Activated T-helper 1 cell treated with anti-CD3 and anti-CD28 coated beads, Interleukin-12 subunit alpha, Interleukin-12 subunit beta, Interleukin-2, Interleukin-4 antibody, amounts not matched to agents 30 ng/mL and 10 ng/mL and 1 ng/mL, durations not matched to agents 14 hours and 24 hours and 36 hours (primary cell): Measurements from ENCODE around the gene CAMK2B. TPM values are rescaled to one million over a fixed set of nuclear protein-coding genes. Genes with fewer than 3 reads are reported as not detected.
"Not testable (repeated sequence)": the region's sequence is repeated elsewhere in the genome, so short reads cannot be mapped to it uniquely, and the experiment has no call there.

Experiments used
- DNase-seq: peaks from one replicate; pipeline ENCODE4 v3.0.0; 2021; ENCODE audit warnings: low spot score
- H3K27ac Mint-ChIP-seq: one replicate; pipeline ENCODE4 v1.8.0; 2021; ENCODE audit warnings: mild to moderate bottlenecking, mixed read lengths
- H3K27me3 Mint-ChIP-seq: one replicate; pipeline ENCODE4 v1.8.0; 2022; ENCODE audit warnings: mild to moderate bottlenecking, moderate library complexity, mixed read lengths; ENCODE audit not compliant: insufficient read depth
- H3K36me3 Mint-ChIP-seq: one replicate; pipeline ENCODE4 v1.8.0; 2021; ENCODE audit warnings: low read depth, mixed read lengths
- H3K4me1 Mint-ChIP-seq: one replicate; pipeline ENCODE4 v1.8.0; 2021; ENCODE audit warnings: low read depth, mixed read lengths
- H3K4me3 Mint-ChIP-seq: one replicate; pipeline ENCODE4 v1.8.0; 2021; ENCODE audit warnings: mild to moderate bottlenecking, moderate library complexity, mixed read lengths
- H3K9me3 Mint-ChIP-seq: one replicate; pipeline ENCODE4 v1.8.0; 2021; ENCODE audit warnings: mixed read lengths
- intact Hi-C: fragments of 100-400 bp; cut with micrococcal nuclease; formaldehyde crosslinking; loops from one replicate; pipeline ENCODE4 v1.15.1; 2024
- total RNA-seq: library from RNA; stranded (reverse); gene quantifications from 2 replicates; pipeline ENCODE4 v1.2.3, GENCODE V29; 2022

CAMK2B gene
- total RNA-seq, 1 donor from 2014 or later, result 0.47 TPM

GRCh38 chr7:44177570-44178131, 147.7 kb downstream of the CAMK2B start:
- Mint-ChIP-seq H3K9me3 (no peaks in the 10 kb centered on the region), H3K27me3 (peaks cover 16% of the 10 kb centered on the region), H3K36me3 (no peaks in the 10 kb centered on the region), H3K27ac (no peak overlapping the region), H3K4me1 (no peaks in the 10 kb centered on the region), H3K4me3 (no peak overlapping the region)
- intact Hi-C loops, result no loop called here
- no peak for DNase-seq

GRCh38 chr7:44176486-44176885, 148.9 kb downstream of the CAMK2B start:
- Mint-ChIP-seq H3K9me3 (no peaks in the 10 kb centered on the region), H3K36me3 (no peaks in the 10 kb centered on the region), H3K27ac (no peak overlapping the region), H3K4me3 (no peak overlapping the region), H3K4me1 (no peaks in the 10 kb centered on the region), H3K27me3 (peaks cover 21% of the 10 kb centered on the region)
- intact Hi-C loops, result no loop called here
- DNase-seq, result no peak

- no peak for DNase-seq
- Mint-ChIP-seq H3K4me1 (no peaks in the 10 kb centered on the region), H3K9me3 (no peaks in the 10 kb centered on the region), H3K27ac (no peak overlapping the region), H3K4me3 (no peak overlapping the region), H3K27me3 (peaks cover 21% of the 10 kb centered on the region), H3K36me3 (no peaks in the 10 kb centered on the region)
- intact Hi-C loops, result no loop called here
Measured at GRCh38 chr7:44175730-44176129, 149.7 kb downstream of the CAMK2B start.

- DNase-seq, result not testable (repeated sequence)
Measured at GRCh38 chr7:44174694-44174948, 150.8 kb downstream of the CAMK2B start.

GRCh38 chr7:44173911-44174693, 151.3 kb downstream of the CAMK2B start:
- DNase-seq, result no peak
- H3K9me3 Mint-ChIP-seq, result no peaks in the 10 kb centered on the region
- intact Hi-C loops, result no loop called here
- H3K27me3 Mint-ChIP-seq, result peaks cover 16% of the 10 kb centered on the region
- H3K4me1 Mint-ChIP-seq, result no peaks in the 10 kb centered on the region
- no peak overlapping the region for H3K27ac Mint-ChIP-seq
- H3K4me3 Mint-ChIP-seq, result no peak overlapping the region
- H3K36me3 Mint-ChIP-seq, result no peaks in the 10 kb centered on the region

More at GRCh38 chr7:44174694-44174948, 150.8 kb downstream of the CAMK2B start:
- H3K27ac Mint-ChIP-seq, intact Hi-C loops, H3K36me3 Mint-ChIP-seq, H3K4me3 Mint-ChIP-seq, H3K4me1 Mint-ChIP-seq, H3K9me3 Mint-ChIP-seq: not testable (repeated sequence)
- H3K27me3 Mint-ChIP-seq, result peaks cover 19% of the 10 kb centered on the region

GRCh38 chr7:44172803-44173424, 152.5 kb downstream of the CAMK2B start:
- Mint-ChIP-seq H3K4me1 (no peaks in the 10 kb centered on the region), H3K27me3 (peaks cover 16% of the 10 kb centered on the region)
- intact Hi-C loops, result no loop called here

GRCh38 chr7:44172352-44172751, 153.0 kb downstream of the CAMK2B start:
- H3K27ac Mint-ChIP-seq, result no peak overlapping the region
- H3K9me3 Mint-ChIP-seq, result no peaks in the 10 kb centered on the region
- peaks cover 16% of the 10 kb centered on the region for H3K27me3 Mint-ChIP-seq
- no peaks in the 10 kb centered on the region for H3K4me1 Mint-ChIP-seq
- no peak for DNase-seq
- intact Hi-C loops, result no loop called here
- no peak overlapping the region for H3K4me3 Mint-ChIP-seq
- H3K36me3 Mint-ChIP-seq, result no peaks in the 10 kb centered on the region

More at GRCh38 chr7:44172803-44173424, 152.5 kb downstream of the CAMK2B start:
- DNase-seq, result no peak
- Mint-ChIP-seq H3K9me3 (no peaks in the 10 kb centered on the region), H3K4me3 (no peak overlapping the region), H3K36me3 (no peaks in the 10 kb centered on the region), H3K27ac (no peak overlapping the region)

- H3K27ac Mint-ChIP-seq, H3K9me3 Mint-ChIP-seq, DNase-seq, intact Hi-C loops, H3K36me3 Mint-ChIP-seq, H3K4me3 Mint-ChIP-seq, H3K4me1 Mint-ChIP-seq: not testable (repeated sequence)
- H3K27me3 Mint-ChIP-seq, result peaks cover 16% of the 10 kb centered on the region
Measured at GRCh38 chr7:44171901-44172300, 153.5 kb downstream of the CAMK2B start.

GRCh38 chr7:44167920-44168319, 157.5 kb downstream of the CAMK2B start:
- intact Hi-C loops, result no loop called here
- H3K4me1 Mint-ChIP-seq, result no peaks in the 10 kb centered on the region
- H3K27ac Mint-ChIP-seq, result no peak overlapping the region

More at GRCh38 chr7:44167920-44168319, 157.5 kb downstream of the CAMK2B start:
- Mint-ChIP-seq H3K4me3 (no peak overlapping the region), H3K9me3 (no peaks in the 10 kb centered on the region), H3K36me3 (no peaks in the 10 kb centered on the region), H3K27me3 (peaks cover 10% of the 10 kb centered on the region)
- no peak for DNase-seq

Other genes with a start within 250 kb of the CAMK2B start
- gene POLM, start 243.1 kb downstream of the CAMK2B start, total RNA-seq, result 36.9 and 41.7 TPM in 2 replicates
- 17.0 and 17.2 TPM in 2 replicates for gene AEBP1, start 221.2 kb downstream of the CAMK2B start, total RNA-seq
- 234 and 250 TPM in 2 replicates for gene POLD2, start 202.0 kb downstream of the CAMK2B start, total RNA-seq
- gene MYL7, start 184.3 kb downstream of the CAMK2B start, total RNA-seq, result not detected in 2 replicates
- gene GCK, start 136.2 kb downstream of the CAMK2B start, total RNA-seq, result 1.9 and 2.4 TPM in 2 replicates
- 91.8 and 92.1 TPM in 2 replicates for gene YKT6, start 124.6 kb downstream of the CAMK2B start, total RNA-seq
- 77.9 and 83.1 TPM in 2 replicates for gene NUDCD3, start 165.1 kb upstream of the CAMK2B start, total RNA-seq
- not detected in 2 replicates for gene NPC1L1, start 215.7 kb upstream of the CAMK2B start, total RNA-seq
- gene DDX56, start 248.3 kb upstream of the CAMK2B start, total RNA-seq, result 165 and 166 TPM in 2 replicates